Hepatocyte (in vitro differentiated cells): ENCODE results near the gene NEK4. TPM values are rescaled to one million over a fixed set of nuclear protein-coding genes. Genes with fewer than 3 reads are reported as not detected.

Experiments used
- DNase-seq: peaks from one replicate; pipeline ENCODE4 v3.0.0-alpha.2; 2016; ENCODE audit warnings: low spot score
- H2AFZ ChIP-seq: fragments of 200-600 bp; sonication (generic); 2 replicates; pipeline ENCODE4 v1.6.0; 2016; ENCODE audit warnings: antibody characterized with exemption, mild to moderate bottlenecking
- H3K27ac ChIP-seq: fragments of 200-600 bp; sonication (generic); 2 replicates; pipeline ENCODE4 v1.5.1; 2016; ENCODE audit warnings: mild to moderate bottlenecking
- H3K27me3 ChIP-seq: fragments of 200-600 bp; sonication (generic); 2 replicates; pipeline ENCODE4 v1.6.1; 2016
- H3K36me3 ChIP-seq: fragments of 200-600 bp; sonication (generic); replicated peaks from 2 replicates; pipeline ENCODE4 v1.5.1; 2016; ENCODE audit warnings: low read depth; ENCODE audit not compliant: insufficient read depth
- H3K4me1 ChIP-seq: fragments of 200-600 bp; sonication (generic); 2 replicates; pipeline ENCODE4 v1.5.1; 2016; ENCODE audit warnings: mild to moderate bottlenecking, moderate library complexity; ENCODE audit not compliant: insufficient read depth
- H3K4me2 ChIP-seq: fragments of 200-600 bp; sonication (generic); 2 replicates; pipeline ENCODE4 v1.6.0; 2016
- H3K4me3 ChIP-seq: fragments of 200-600 bp; sonication (generic); 2 replicates; pipeline ENCODE4 v1.5.1; 2016; ENCODE audit warnings: mild to moderate bottlenecking
- H3K79me2 ChIP-seq: fragments of 200-600 bp; sonication (generic); 2 replicates; pipeline ENCODE4 v1.6.0; 2017; ENCODE audit warnings: mild to moderate bottlenecking
- H3K9me2 ChIP-seq: fragments of 200-600 bp; sonication (generic); replicated peaks from 2 replicates; pipeline ENCODE4 v1.6.0; 2017; ENCODE audit warnings: mild to moderate bottlenecking; ENCODE audit not compliant: insufficient read depth
- H3K9me3 ChIP-seq: fragments of 200-600 bp; sonication (generic); 2 replicates; pipeline ENCODE4 v1.5.1; 2016; ENCODE audit warnings: low read depth, mild to moderate bottlenecking
- H4K20me1 ChIP-seq: fragments of 200-600 bp; sonication (generic); 2 replicates; pipeline ENCODE4 v1.6.0; 2016; ENCODE audit warnings: mild to moderate bottlenecking; ENCODE audit not compliant: insufficient read depth, poor library complexity, severe bottlenecking
- EZH2 ChIP-seq: fragments of 200-600 bp; sonication (generic); IDR thresholded peaks from 2 replicates; pipeline ENCODE4 v1.6.1; 2016; ENCODE audit warnings: antibody characterized with exemption, mild to moderate bottlenecking, borderline replicate concordance
- EZH2phosphoT487 ChIP-seq: fragments of 200-600 bp; sonication (generic); IDR thresholded peaks from one replicate; pipeline ENCODE4 v1.6.1; 2018; ENCODE audit warnings: antibody characterized with exemption, mild to moderate bottlenecking, low read depth, moderate library complexity; ENCODE audit not compliant: unreplicated experiment, severe bottlenecking
- WGBS: methylation state at CpG from one replicate; pipeline ENCODE4 v1.1.6; 2016; ENCODE audit warnings: low lambda C conversion rate; ENCODE audit errors: missing lambda C conversion rate; 5-methylcytosine and 5-hydroxymethylcytosine counted together
- polyA plus RNA-seq: library from polyadenylated mRNA; unstranded; fragments of >200 nt; fragmentation: Nextera tagmentation; extraction: Ambion mirVana; gene quantifications from 2 replicates; pipeline ENCODE4 v1.2.1, GENCODE V29; 2016
- total RNA-seq: library from RNA; depleted of rRNA; stranded (reverse); fragments of >200 nt; gene quantifications from 2 replicates; pipeline ENCODE4 v1.2.3, GENCODE V29; 2014
- TF ChIP-seq, protein P1 (sequence below): fragments of 200-600 bp; sonication (generic); IDR thresholded peaks from 2 replicates; pipeline ENCODE4 v1.5.1; 2016; ENCODE audit warnings: antibody characterized with exemption, mild to moderate bottlenecking; ENCODE audit not compliant: poor library complexity

NEK4 gene
- total and polyA plus RNA-seq, 2 experiments from 2014 or later: 8.0 to 19.2 TPM

DNA sequence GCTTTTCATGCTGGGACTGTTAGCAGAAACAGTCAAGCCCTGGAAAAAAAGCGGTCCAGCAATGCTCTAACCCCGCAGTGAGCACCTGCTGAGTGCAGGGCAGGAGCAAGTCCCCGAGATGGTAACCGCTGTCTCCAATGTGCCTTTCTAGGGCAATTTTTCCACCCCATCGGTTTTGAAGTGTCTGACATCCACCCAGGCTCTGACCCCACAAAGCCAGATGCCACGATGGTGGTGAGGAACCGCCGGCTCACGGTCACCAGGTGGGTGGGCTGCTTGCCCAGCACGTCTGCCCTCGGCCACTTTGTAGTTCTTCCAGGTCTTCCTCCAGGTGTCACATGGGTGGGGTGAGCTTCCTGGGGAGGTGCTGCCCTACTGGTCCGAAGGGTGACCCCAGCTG lies 20.6 kb upstream of the NEK4 start:
- 88% methylated on average over 12 of the region's 12 CpGs for WGBS
- TF ChIP-seq EZH2 (no peak), EZH2phosphoT487 (no peak)
- no peaks in the 10 kb centered on the region for H3K36me3 ChIP-seq
- no peaks in the 10 kb centered on the region for H3K9me2 ChIP-seq
- H3K4me1 ChIP-seq: no peaks in the 10 kb centered on the region
- no peaks in the 10 kb centered on the region for H3K9me3 ChIP-seq
- DNase-seq: no peak
- no peaks in the 10 kb centered on the region for H3K79me2 ChIP-seq
- H3K4me2 ChIP-seq: no peak overlapping the region
- H2AFZ ChIP-seq: no peak overlapping the region
- H4K20me1 ChIP-seq: no peaks in the 10 kb centered on the region
- no peak overlapping the region for H3K4me3 ChIP-seq
- no peaks in the 10 kb centered on the region for H3K27me3 ChIP-seq
- H3K27ac ChIP-seq: no peak overlapping the region

DNA sequence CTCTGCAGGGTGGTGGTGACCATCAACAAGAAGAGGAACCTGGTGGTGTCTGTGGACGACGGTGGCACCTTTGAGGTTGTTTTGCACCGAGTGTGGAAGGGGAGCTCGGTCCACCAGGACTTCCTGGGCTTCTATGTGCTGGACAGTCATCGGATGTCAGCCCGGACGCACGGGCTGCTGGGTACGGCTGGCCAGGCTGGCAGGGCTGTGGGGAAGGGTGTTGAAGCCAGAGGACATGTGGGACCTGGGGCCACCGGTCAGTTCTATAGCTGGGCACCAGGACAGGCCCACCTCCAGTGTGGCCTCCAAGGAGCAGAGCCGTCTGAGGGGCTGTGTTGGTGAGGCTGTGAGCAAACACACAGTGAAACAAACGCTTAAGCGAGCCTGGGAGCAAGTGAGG lies 20.0 kb upstream of the NEK4 start:
- Histone ChIP-seq H3K9me3 (no peaks in the 10 kb centered on the region), H3K27me3 (no peaks in the 10 kb centered on the region), H2AFZ (no peak overlapping the region), H3K79me2 (no peaks in the 10 kb centered on the region), H3K4me3 (no peak overlapping the region), H4K20me1 (no peaks in the 10 kb centered on the region), H3K27ac (no peak overlapping the region), H3K4me1 (no peaks in the 10 kb centered on the region), H3K9me2 (no peaks in the 10 kb centered on the region), H3K36me3 (no peaks in the 10 kb centered on the region), H3K4me2 (no peak overlapping the region)
- WGBS: 94% methylated on average over 13 of the region's 13 CpGs
- TF ChIP-seq EZH2phosphoT487: no peak
- TF ChIP-seq, protein P1, sequence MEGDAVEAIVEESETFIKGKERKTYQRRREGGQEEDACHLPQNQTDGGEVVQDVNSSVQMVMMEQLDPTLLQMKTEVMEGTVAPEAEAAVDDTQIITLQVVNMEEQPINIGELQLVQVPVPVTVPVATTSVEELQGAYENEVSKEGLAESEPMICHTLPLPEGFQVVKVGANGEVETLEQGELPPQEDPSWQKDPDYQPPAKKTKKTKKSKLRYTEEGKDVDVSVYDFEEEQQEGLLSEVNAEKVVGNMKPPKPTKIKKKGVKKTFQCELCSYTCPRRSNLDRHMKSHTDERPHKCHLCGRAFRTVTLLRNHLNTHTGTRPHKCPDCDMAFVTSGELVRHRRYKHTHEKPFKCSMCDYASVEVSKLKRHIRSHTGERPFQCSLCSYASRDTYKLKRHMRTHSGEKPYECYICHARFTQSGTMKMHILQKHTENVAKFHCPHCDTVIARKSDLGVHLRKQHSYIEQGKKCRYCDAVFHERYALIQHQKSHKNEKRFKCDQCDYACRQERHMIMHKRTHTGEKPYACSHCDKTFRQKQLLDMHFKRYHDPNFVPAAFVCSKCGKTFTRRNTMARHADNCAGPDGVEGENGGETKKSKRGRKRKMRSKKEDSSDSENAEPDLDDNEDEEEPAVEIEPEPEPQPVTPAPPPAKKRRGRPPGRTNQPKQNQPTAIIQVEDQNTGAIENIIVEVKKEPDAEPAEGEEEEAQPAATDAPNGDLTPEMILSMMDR: no peak
- no peak for TF ChIP-seq EZH2
- no peak for DNase-seq

DNA sequence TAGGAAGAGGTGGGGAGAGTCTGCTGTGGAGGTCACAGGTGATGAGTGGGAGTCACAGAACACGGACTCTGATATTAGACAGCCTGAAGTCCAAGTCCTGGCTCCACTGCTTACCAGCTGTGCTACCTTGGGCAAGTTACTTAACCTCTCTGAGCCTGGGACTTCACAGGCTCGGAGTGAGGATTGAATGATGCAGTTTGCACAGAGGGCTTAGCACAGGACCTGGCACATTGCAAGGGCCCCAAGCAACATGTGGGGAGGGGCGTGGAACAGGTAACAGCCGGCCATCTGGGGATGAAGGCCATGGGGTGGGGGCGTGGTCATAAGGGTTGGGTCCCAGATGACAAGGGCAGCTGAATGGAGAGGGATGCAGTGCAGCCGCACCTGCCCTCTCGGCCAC lies 19.6 kb upstream of the NEK4 start:
- Histone ChIP-seq H4K20me1 (no peaks in the 10 kb centered on the region), H3K4me3 (no peak overlapping the region), H3K4me2 (no peak overlapping the region), H3K27me3 (no peaks in the 10 kb centered on the region), H3K27ac (no peak overlapping the region), H3K9me2 (no peaks in the 10 kb centered on the region), H2AFZ (no peak overlapping the region), H3K36me3 (no peaks in the 10 kb centered on the region), H3K79me2 (no peaks in the 10 kb centered on the region), H3K4me1 (no peaks in the 10 kb centered on the region), H3K9me3 (no peaks in the 10 kb centered on the region)
- 91% methylated on average over 6 of the region's 7 CpGs for WGBS
- no peak for DNase-seq
- TF ChIP-seq, protein P1: no peak
- TF ChIP-seq EZH2: no peak

DNA sequence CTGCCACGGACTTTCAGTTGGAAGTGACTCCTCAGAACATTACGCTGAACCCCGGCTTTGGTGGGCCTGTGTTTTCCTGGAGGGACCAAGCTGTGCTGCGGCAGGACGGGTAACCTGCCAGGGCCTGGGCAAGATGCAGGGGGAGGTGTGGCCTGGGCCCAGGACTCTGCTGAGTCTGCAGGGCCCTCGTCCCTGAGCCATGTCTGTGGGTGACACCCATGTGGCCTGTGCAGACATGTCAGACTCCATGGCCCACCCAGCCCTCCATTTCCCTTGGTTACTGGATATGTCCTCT lies 19.0 kb upstream of the NEK4 start:
- Histone ChIP-seq H3K4me1 (no peaks in the 10 kb centered on the region), H3K4me2 (no peak overlapping the region), H4K20me1 (no peaks in the 10 kb centered on the region), H3K4me3 (no peak overlapping the region), H3K36me3 (no peaks in the 10 kb centered on the region), H3K79me2 (no peaks in the 10 kb centered on the region), H3K9me3 (no peaks in the 10 kb centered on the region), H3K27ac (no peak overlapping the region), H3K27me3 (no peaks in the 10 kb centered on the region), H2AFZ (no peak overlapping the region), H3K9me2 (no peaks in the 10 kb centered on the region)
- no peak for DNase-seq
- 86% methylated on average over 6 of the region's 6 CpGs for WGBS
- TF ChIP-seq EZH2: no peak
- TF ChIP-seq, protein P1: no peak
- TF ChIP-seq EZH2phosphoT487: no peak
